ENCODE measurements around the gene LGR6.
"Not testable (repeated sequence)": the region's sequence is repeated elsewhere in the genome, so short reads cannot be mapped to it uniquely, and the experiment has no call there.

The LGR6 gene
- total RNA-seq = 0 to 0.94 reads per million in 2 donors

GRCh38 chr1:202193614-202194327 is at the start of gene LGR6:
Gene LGR6 (plus strand): TSS chr1:202193799. CDS start chr1:202193990, 191 bp downstream.
- DNase-seq = no peak

GRCh38 chr1:202144402-202145067 is 49.1 kb upstream of the LGR6 start, which contains the start of gene ARL8A:
Gene ARL8A (minus strand): TSS chr1:202144737. CDS start chr1:202144572, 165 bp downstream.
- peak; percentile 51 to 78 (median 56) for DNase-seq

- DNase-seq = peak in 1 of 5 experiments; percentile 67
These were observed 48.4 kb upstream of the LGR6 start for GRCh38 chr1:202145068-202145743.

GRCh38 chr1:202145744-202146140 is 47.9 kb upstream of the LGR6 start:
- not testable (repeated sequence) for DNase-seq

GRCh38 chr1:202146279-202146678 is 47.3 kb upstream of the LGR6 start:
- no peak for DNase-seq

GRCh38 chr1:202146993-202147392 is 46.6 kb upstream of the LGR6 start:
- DNase-seq = no peak

- DNase-seq = no peak
These were observed 45.2 kb upstream of the LGR6 start for GRCh38 chr1:202148391-202148790.

- no peak for DNase-seq
These were observed 44.0 kb upstream of the LGR6 start for GRCh38 chr1:202149566-202149965.

GRCh38 chr1:202150187-202150586 is 43.4 kb upstream of the LGR6 start:
- DNase-seq = no peak

GRCh38 chr1:202150602-202151001 is 43.0 kb upstream of the LGR6 start:
- no peak for DNase-seq

- no peak for DNase-seq
These were observed 42.6 kb upstream of the LGR6 start for GRCh38 chr1:202151045-202151444.

- no peak for DNase-seq
These were observed 41.2 kb upstream of the LGR6 start for GRCh38 chr1:202152399-202152798.

- no peak for DNase-seq
These were observed 40.3 kb upstream of the LGR6 start for GRCh38 chr1:202153284-202153683.

GRCh38 chr1:202154148-202154765 is 39.3 kb upstream of the LGR6 start:
- no peak for DNase-seq

GRCh38 chr1:202154766-202155477 is 38.7 kb upstream of the LGR6 start:
- peak in 2 of 5 experiments; percentile 42 to 77 for DNase-seq

- peak in 1 of 5 experiments; percentile 24 for DNase-seq
These were observed 38.0 kb upstream of the LGR6 start for GRCh38 chr1:202155478-202156021.

- no peak for DNase-seq
These were observed 37.0 kb upstream of the LGR6 start for GRCh38 chr1:202156590-202156989.

- DNase-seq = no peak
These were observed 35.7 kb upstream of the LGR6 start for GRCh38 chr1:202157945-202158344.

GRCh38 chr1:202158810-202159533 is 34.6 kb upstream of the LGR6 start:
- DNase-seq = peak in 1 of 5 experiments; percentile 67

GRCh38 chr1:202159534-202160371 is 33.8 kb upstream of the LGR6 start:
- DNase-seq = peak in 4 of 5 experiments; percentile 34 to 80 (median 48)

All from T-helper 2 cell (primary cell).